Neural cell (in vitro differentiated cells): Measurements from ENCODE around the gene SOCS4.

ENCODE experiments used
- EP300 ChIP-seq: fragments of 450-650 bp; conservative IDR thresholded peaks from 2 replicates; pipeline ENCODE4 v1.6.1; 2014; ENCODE audit warnings: antibody characterized with exemption, mild to moderate bottlenecking, moderate library complexity; ENCODE audit not compliant: poor library complexity, severe bottlenecking
- EZH2 ChIP-seq: fragments of 200-600, 300-800 bp; shearing (Covaris generic), sonication (generic); IDR thresholded peaks from 2 replicates; pipeline ENCODE4 v1.6.1; 2014; ENCODE audit warnings: antibody characterized with exemption, low read length, borderline replicate concordance, mild to moderate bottlenecking; ENCODE audit not compliant: insufficient read depth, poor library complexity, severe bottlenecking
- POLR2AphosphoS5 ChIP-seq: IDR thresholded peaks from 2 replicates; pipeline ENCODE4 v1.6.1; 2012
- RAD21 ChIP-seq: fragments of 450-650 bp; conservative IDR thresholded peaks from 2 replicates; pipeline ENCODE4 v1.6.1; 2014; ENCODE audit warnings: antibody characterized with exemption, mild to moderate bottlenecking, moderate library complexity
- TAF1 ChIP-seq: IDR thresholded peaks from 2 replicates; pipeline ENCODE4 v1.6.1; 2012; ENCODE audit warnings: low read depth
- TF ChIP-seq, protein P1 (sequence below): fragments of 450-650 bp; IDR thresholded peaks from 2 replicates; pipeline ENCODE4 v1.5.1; 2014; ENCODE audit warnings: antibody characterized with exemption, mild to moderate bottlenecking, moderate library complexity; ENCODE audit not compliant: poor library complexity, severe bottlenecking
- TF ChIP-seq, protein P2 (sequence below): IDR thresholded peaks from 2 replicates; pipeline ENCODE4 v1.6.1; 2012; ENCODE audit warnings: borderline replicate concordance

GRCh38 chr14:55026793-55027561, at the start of gene SOCS4, which contains the start of gene WDHD1:
- TF ChIP-seq, protein P1, sequence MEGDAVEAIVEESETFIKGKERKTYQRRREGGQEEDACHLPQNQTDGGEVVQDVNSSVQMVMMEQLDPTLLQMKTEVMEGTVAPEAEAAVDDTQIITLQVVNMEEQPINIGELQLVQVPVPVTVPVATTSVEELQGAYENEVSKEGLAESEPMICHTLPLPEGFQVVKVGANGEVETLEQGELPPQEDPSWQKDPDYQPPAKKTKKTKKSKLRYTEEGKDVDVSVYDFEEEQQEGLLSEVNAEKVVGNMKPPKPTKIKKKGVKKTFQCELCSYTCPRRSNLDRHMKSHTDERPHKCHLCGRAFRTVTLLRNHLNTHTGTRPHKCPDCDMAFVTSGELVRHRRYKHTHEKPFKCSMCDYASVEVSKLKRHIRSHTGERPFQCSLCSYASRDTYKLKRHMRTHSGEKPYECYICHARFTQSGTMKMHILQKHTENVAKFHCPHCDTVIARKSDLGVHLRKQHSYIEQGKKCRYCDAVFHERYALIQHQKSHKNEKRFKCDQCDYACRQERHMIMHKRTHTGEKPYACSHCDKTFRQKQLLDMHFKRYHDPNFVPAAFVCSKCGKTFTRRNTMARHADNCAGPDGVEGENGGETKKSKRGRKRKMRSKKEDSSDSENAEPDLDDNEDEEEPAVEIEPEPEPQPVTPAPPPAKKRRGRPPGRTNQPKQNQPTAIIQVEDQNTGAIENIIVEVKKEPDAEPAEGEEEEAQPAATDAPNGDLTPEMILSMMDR, result peak; percentile 49
- TF ChIP-seq POLR2AphosphoS5 (peak; percentile 89), EP300 (peak; percentile 73), EZH2 (no peak), RAD21 (peak; percentile 47), TAF1 (peak; percentile 46)
- TF ChIP-seq, protein P2, sequence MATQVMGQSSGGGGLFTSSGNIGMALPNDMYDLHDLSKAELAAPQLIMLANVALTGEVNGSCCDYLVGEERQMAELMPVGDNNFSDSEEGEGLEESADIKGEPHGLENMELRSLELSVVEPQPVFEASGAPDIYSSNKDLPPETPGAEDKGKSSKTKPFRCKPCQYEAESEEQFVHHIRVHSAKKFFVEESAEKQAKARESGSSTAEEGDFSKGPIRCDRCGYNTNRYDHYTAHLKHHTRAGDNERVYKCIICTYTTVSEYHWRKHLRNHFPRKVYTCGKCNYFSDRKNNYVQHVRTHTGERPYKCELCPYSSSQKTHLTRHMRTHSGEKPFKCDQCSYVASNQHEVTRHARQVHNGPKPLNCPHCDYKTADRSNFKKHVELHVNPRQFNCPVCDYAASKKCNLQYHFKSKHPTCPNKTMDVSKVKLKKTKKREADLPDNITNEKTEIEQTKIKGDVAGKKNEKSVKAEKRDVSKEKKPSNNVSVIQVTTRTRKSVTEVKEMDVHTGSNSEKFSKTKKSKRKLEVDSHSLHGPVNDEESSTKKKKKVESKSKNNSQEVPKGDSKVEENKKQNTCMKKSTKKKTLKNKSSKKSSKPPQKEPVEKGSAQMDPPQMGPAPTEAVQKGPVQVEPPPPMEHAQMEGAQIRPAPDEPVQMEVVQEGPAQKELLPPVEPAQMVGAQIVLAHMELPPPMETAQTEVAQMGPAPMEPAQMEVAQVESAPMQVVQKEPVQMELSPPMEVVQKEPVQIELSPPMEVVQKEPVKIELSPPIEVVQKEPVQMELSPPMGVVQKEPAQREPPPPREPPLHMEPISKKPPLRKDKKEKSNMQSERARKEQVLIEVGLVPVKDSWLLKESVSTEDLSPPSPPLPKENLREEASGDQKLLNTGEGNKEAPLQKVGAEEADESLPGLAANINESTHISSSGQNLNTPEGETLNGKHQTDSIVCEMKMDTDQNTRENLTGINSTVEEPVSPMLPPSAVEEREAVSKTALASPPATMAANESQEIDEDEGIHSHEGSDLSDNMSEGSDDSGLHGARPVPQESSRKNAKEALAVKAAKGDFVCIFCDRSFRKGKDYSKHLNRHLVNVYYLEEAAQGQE, result peak; percentile 73
